Posterior vena cava (tissue), 2 donors: Measurements from ENCODE around the gene KRTAP4-9. TPM values are rescaled to one million over a fixed set of nuclear protein-coding genes. Genes with fewer than 3 reads are reported as not detected.

ENCODE experiments used
- total RNA-seq, 2 donors: library from RNA; stranded (reverse); fragmentation: NEBNext Ultra II Directional; extraction: Animal tissue kit (Norgen Biotek cat#: 25700); gene quantifications; one replicate each; pipeline ENCODE4 v1.2.1, GENCODE V29; 2021
- donor health status: DM: yes; HTN: yes; CAD: no.
- donor health status: DM: yes; HTN: yes; CAD: no.

The KRTAP4-9 gene
- total RNA-seq, 2 donors from 2014 or later = not detected

Other genes starting within 250 kb of the KRTAP4-9 start
- not detected for gene KRT12, start 238.2 kb upstream of the KRTAP4-9 start, total RNA-seq
- gene KRT20, start 220.1 kb upstream of the KRTAP4-9 start, total RNA-seq = not detected
- gene KRT23, start 167.7 kb upstream of the KRTAP4-9 start, total RNA-seq = under 1 TPM; 0.24 to 0.37 TPM
- not detected for gene KRT39, start 138.4 kb upstream of the KRTAP4-9 start, total RNA-seq
- gene KRT40, start 121.1 kb upstream of the KRTAP4-9 start, total RNA-seq = not detected
- gene KRTAP3-3, start 111.2 kb upstream of the KRTAP4-9 start, total RNA-seq = not detected
- gene KRTAP3-2, start 105.5 kb upstream of the KRTAP4-9 start, total RNA-seq = not detected
- gene KRTAP3-1, start 96.3 kb upstream of the KRTAP4-9 start, total RNA-seq = not detected
- gene KRTAP1-5, start 78.2 kb upstream of the KRTAP4-9 start, total RNA-seq = not detected
- gene KRTAP1-4, start 75.2 kb upstream of the KRTAP4-9 start, total RNA-seq = not detected
- not detected for gene KRTAP1-3, start 70.5 kb upstream of the KRTAP4-9 start, total RNA-seq
- not detected for gene KRTAP1-1, start 63.9 kb upstream of the KRTAP4-9 start, total RNA-seq
- gene KRTAP2-1, start 58.1 kb upstream of the KRTAP4-9 start, total RNA-seq = not detected
- gene KRTAP2-2, start 50.2 kb upstream of the KRTAP4-9 start, total RNA-seq = not detected
- gene KRTAP2-3, start 45.3 kb upstream of the KRTAP4-9 start, total RNA-seq = not detected
- gene KRTAP2-4, start 39.5 kb upstream of the KRTAP4-9 start, total RNA-seq = not detected
- not detected for gene KRTAP4-7, start 21.2 kb upstream of the KRTAP4-9 start, total RNA-seq
- not detected for gene KRTAP4-8, start 7.2 kb upstream of the KRTAP4-9 start, total RNA-seq
- gene KRTAP4-16, start 3.2 kb upstream of the KRTAP4-9 start, total RNA-seq = not detected
- gene KRTAP4-11, start 13.0 kb downstream of the KRTAP4-9 start, total RNA-seq = not detected
- gene KRTAP4-12, start 18.8 kb downstream of the KRTAP4-9 start, total RNA-seq = not detected
- gene KRTAP4-6, start 35.2 kb downstream of the KRTAP4-9 start, total RNA-seq = not detected
- not detected for gene KRTAP4-5, start 44.4 kb downstream of the KRTAP4-9 start, total RNA-seq
- gene KRTAP4-4, start 55.4 kb downstream of the KRTAP4-9 start, total RNA-seq = not detected
- gene KRTAP4-3, start 62.8 kb downstream of the KRTAP4-9 start, total RNA-seq = not detected
- not detected for gene KRTAP4-2, start 72.8 kb downstream of the KRTAP4-9 start, total RNA-seq
- not detected for gene KRTAP4-1, start 79.5 kb downstream of the KRTAP4-9 start, total RNA-seq
- gene KRTAP9-1, start 84.5 kb downstream of the KRTAP4-9 start, total RNA-seq = not detected
- not detected for gene KRTAP9-2, start 121.3 kb downstream of the KRTAP4-9 start, total RNA-seq
- not detected for gene KRTAP9-3, start 127.1 kb downstream of the KRTAP4-9 start, total RNA-seq
- not detected for gene KRTAP9-8, start 132.6 kb downstream of the KRTAP4-9 start, total RNA-seq
- gene KRTAP9-4, start 144.3 kb downstream of the KRTAP4-9 start, total RNA-seq = not detected
- not detected for gene KRTAP9-9, start 150.0 kb downstream of the KRTAP4-9 start, total RNA-seq
- gene KRTAP9-6, start 160.0 kb downstream of the KRTAP4-9 start, total RNA-seq = not detected
- gene KRTAP9-7, start 170.3 kb downstream of the KRTAP4-9 start, total RNA-seq = not detected
- gene KRTAP29-1, start 197.5 kb downstream of the KRTAP4-9 start, total RNA-seq = not detected
- gene KRTAP16-1, start 203.9 kb downstream of the KRTAP4-9 start, total RNA-seq = not detected
- gene KRTAP17-1, start 210.3 kb downstream of the KRTAP4-9 start, total RNA-seq = not detected
- gene KRT33A, start 245.4 kb downstream of the KRTAP4-9 start, total RNA-seq = not detected